ENCODE results near the gene RAB5A. TPM values are rescaled to one million over a fixed set of nuclear protein-coding genes. Genes with fewer than 3 reads are reported as not detected.

Gene RAB5A
- total RNA-seq, 1 experiment from 2014 or later = 75.4 TPM

- peaks cover 10% of the 10 kb centered on the region for H3K36me3 Mint-ChIP-seq (ENCODE audit: insufficient read depth, unreplicated experiment)
- DNase-seq = no peak
- no peak overlapping the region for H3K27ac Mint-ChIP-seq (ENCODE audit: unreplicated experiment)
- TF ChIP-seq, protein P1, sequence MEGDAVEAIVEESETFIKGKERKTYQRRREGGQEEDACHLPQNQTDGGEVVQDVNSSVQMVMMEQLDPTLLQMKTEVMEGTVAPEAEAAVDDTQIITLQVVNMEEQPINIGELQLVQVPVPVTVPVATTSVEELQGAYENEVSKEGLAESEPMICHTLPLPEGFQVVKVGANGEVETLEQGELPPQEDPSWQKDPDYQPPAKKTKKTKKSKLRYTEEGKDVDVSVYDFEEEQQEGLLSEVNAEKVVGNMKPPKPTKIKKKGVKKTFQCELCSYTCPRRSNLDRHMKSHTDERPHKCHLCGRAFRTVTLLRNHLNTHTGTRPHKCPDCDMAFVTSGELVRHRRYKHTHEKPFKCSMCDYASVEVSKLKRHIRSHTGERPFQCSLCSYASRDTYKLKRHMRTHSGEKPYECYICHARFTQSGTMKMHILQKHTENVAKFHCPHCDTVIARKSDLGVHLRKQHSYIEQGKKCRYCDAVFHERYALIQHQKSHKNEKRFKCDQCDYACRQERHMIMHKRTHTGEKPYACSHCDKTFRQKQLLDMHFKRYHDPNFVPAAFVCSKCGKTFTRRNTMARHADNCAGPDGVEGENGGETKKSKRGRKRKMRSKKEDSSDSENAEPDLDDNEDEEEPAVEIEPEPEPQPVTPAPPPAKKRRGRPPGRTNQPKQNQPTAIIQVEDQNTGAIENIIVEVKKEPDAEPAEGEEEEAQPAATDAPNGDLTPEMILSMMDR (IDR thresholded peaks at IDR 0.05; ENCODE audit: unreplicated experiment) = no peak
- H3K4me1 Mint-ChIP-seq (ENCODE audit: low read depth, unreplicated experiment) = no peaks in the 10 kb centered on the region
- BruUV-seq (replicated peaks) = no TSS peak
- H3K4me3 Mint-ChIP-seq (ENCODE audit: low read depth, unreplicated experiment) = no peak overlapping the region
- H3K9me3 Mint-ChIP-seq (ENCODE audit: low read depth, unreplicated experiment) = no peaks in the 10 kb centered on the region
- intact Hi-C loops (cut with micrococcal nuclease; ENCODE audit: unreplicated experiment) = no loop called here
- no peaks in the 10 kb centered on the region for H3K27me3 Mint-ChIP-seq (ENCODE audit: unreplicated experiment)
- CTCF ChIA-PET = interaction anchor here (0.9 to 1.2 kb wide), 2 partner anchors 10 to 12 kb away, joined by 3 read pairs; no protein-coding TSS in a partner anchor
Measured at GRCh38 chr3:19959505-19959904, 12.6 kb downstream of the RAB5A start.

GRCh38 chr3:19960696-19961095, 13.8 kb downstream of the RAB5A start:
- peaks cover 2% of the 10 kb centered on the region for H3K4me1 Mint-ChIP-seq (ENCODE audit: low read depth, unreplicated experiment)
- CTCF ChIA-PET = no interaction called here
- TF ChIP-seq, protein P1 (IDR thresholded peaks at IDR 0.05; ENCODE audit: unreplicated experiment) = no peak
- H3K27me3 Mint-ChIP-seq (ENCODE audit: unreplicated experiment) = no peaks in the 10 kb centered on the region
- no peak for DNase-seq
- no TSS peak for BruUV-seq (replicated peaks)
- peaks cover 7% of the 10 kb centered on the region for H3K36me3 Mint-ChIP-seq (ENCODE audit: insufficient read depth, unreplicated experiment)
- H3K9me3 Mint-ChIP-seq (ENCODE audit: low read depth, unreplicated experiment) = no peaks in the 10 kb centered on the region
- no peak overlapping the region for H3K27ac Mint-ChIP-seq (ENCODE audit: unreplicated experiment)
- no peak overlapping the region for H3K4me3 Mint-ChIP-seq (ENCODE audit: low read depth, unreplicated experiment)
- intact Hi-C loops (cut with micrococcal nuclease; ENCODE audit: unreplicated experiment) = no loop called here

DNA sequence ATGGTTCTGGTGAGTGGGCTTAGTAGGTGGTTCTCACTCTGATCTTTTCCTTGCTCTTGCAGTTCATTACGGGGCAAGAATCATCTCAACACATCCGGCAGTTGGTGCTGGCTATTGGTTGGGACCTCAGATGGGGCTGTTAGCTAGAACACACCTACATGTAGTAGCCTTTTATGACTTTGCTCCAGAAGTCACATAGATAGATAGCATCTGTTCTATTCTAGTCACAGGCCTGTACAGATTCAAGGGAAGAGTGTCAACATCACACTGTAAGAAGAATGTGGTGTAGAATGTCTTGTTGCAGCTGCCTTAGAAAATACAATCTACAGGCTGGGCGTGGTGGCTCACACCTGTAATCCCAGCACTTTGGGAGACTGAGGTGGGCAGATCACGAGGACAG, 15.1 kb downstream of the RAB5A start:
- H3K27ac Mint-ChIP-seq (ENCODE audit: unreplicated experiment) = no peak overlapping the region
- H3K27me3 Mint-ChIP-seq (ENCODE audit: unreplicated experiment) = no peaks in the 10 kb centered on the region
- TF ChIP-seq, protein P1 (IDR thresholded peaks at IDR 0.05; ENCODE audit: unreplicated experiment) = no peak
- H3K36me3 Mint-ChIP-seq (ENCODE audit: insufficient read depth, unreplicated experiment) = peaks cover 10% of the 10 kb centered on the region
- H3K9me3 Mint-ChIP-seq (ENCODE audit: low read depth, unreplicated experiment) = no peaks in the 10 kb centered on the region
- BruUV-seq (replicated peaks) = no TSS peak
- CTCF ChIA-PET = no interaction called here
- peaks cover 11% of the 10 kb centered on the region for H3K4me1 Mint-ChIP-seq (ENCODE audit: low read depth, unreplicated experiment)
- H3K4me3 Mint-ChIP-seq (ENCODE audit: low read depth, unreplicated experiment) = no peak overlapping the region
- intact Hi-C loops (cut with micrococcal nuclease; ENCODE audit: unreplicated experiment) = no loop called here
- DNase-seq = no peak

- peaks cover 13% of the 10 kb centered on the region for H3K36me3 Mint-ChIP-seq (ENCODE audit: insufficient read depth, unreplicated experiment)
- no peak overlapping the region for H3K4me3 Mint-ChIP-seq (ENCODE audit: low read depth, unreplicated experiment)
- H3K27me3 Mint-ChIP-seq (ENCODE audit: unreplicated experiment) = no peaks in the 10 kb centered on the region
- H3K27ac Mint-ChIP-seq (ENCODE audit: unreplicated experiment) = no peak overlapping the region
- no peak for DNase-seq
- CTCF ChIA-PET = no interaction called here
- TF ChIP-seq, protein P1 (IDR thresholded peaks at IDR 0.05; ENCODE audit: unreplicated experiment) = no peak
- no peaks in the 10 kb centered on the region for H3K9me3 Mint-ChIP-seq (ENCODE audit: low read depth, unreplicated experiment)
- BruUV-seq (replicated peaks) = no TSS peak
- H3K4me1 Mint-ChIP-seq (ENCODE audit: low read depth, unreplicated experiment) = peaks cover 23% of the 10 kb centered on the region
- intact Hi-C loops (cut with micrococcal nuclease; ENCODE audit: unreplicated experiment) = no loop called here
Measured at GRCh38 chr3:19967208-19967607, 20.3 kb downstream of the RAB5A start.

Data from Calu3 (cell line).